Esophagus squamous epithelium (tissue), 4 donors: Measurements from ENCODE around the gene PRSS16.

ENCODE experiments used
- CTCF ChIP-seq, 6 experiments: fragments of 450-650 bp in 4 of 6; fragments of 200-600 bp in 2 of 6; sonication (generic) in 2 of 6; IDR thresholded peaks; one replicate each; pipeline ENCODE4 v1.5.1; 2016 to 2019; ENCODE audit warnings: antibody characterized with exemption in 6 of 6, mild to moderate bottlenecking in 4 of 6, moderate library complexity in 4 of 6
- POLR2A ChIP-seq, 4 donors: fragments of 450-650 bp; IDR thresholded peaks; one replicate each; pipeline ENCODE4 v1.6.1; 2017; ENCODE audit warnings: antibody characterized with exemption in 4 of 4, mild to moderate bottlenecking in 4 of 4, moderate library complexity in 3 of 4

- no peak for TF ChIP-seq CTCF (IDR thresholded peaks at IDR 0.05)
- no peak for TF ChIP-seq POLR2A (IDR thresholded peaks at IDR 0.05)
These were observed 50.0 kb downstream of the PRSS16 start for GRCh38 chr6:27297484-27297856.
